ENCODE results near the gene CCR7. TPM values are rescaled to one million over a fixed set of nuclear protein-coding genes. Genes with fewer than 3 reads are reported as not detected.
"Not testable (repeated sequence)": the region's sequence is repeated elsewhere in the genome, so short reads cannot be mapped to it uniquely, and the experiment has no call there.

The CCR7 gene
- total RNA-seq, 2 donors from 2014 or later: 0.31 to 0.95 TPM

GRCh38 chr17:40598301-40598618 lies 33.0 kb upstream of the CCR7 start:
- DNase-seq: no peak
- ATAC-seq: no peak
- intact Hi-C loops (cut with DNase I, micrococcal nuclease): no loop called here

- intact Hi-C loops (cut with DNase I, micrococcal nuclease): no loop called here
- no peak for ATAC-seq
- DNase-seq: no peak
These were observed 32.5 kb upstream of the CCR7 start for GRCh38 chr17:40597556-40598300.

- ATAC-seq (no peak), DNase-seq (no peak)
- intact Hi-C loops (cut with DNase I, micrococcal nuclease): no loop called here
These were observed 31.9 kb upstream of the CCR7 start for GRCh38 chr17:40597156-40597555.

GRCh38 chr17:40596261-40596919 lies 31.1 kb upstream of the CCR7 start:
- ATAC-seq: no peak
- intact Hi-C loops (cut with DNase I, micrococcal nuclease): no loop called here

GRCh38 chr17:40590742-40591141 lies 25.5 kb upstream of the CCR7 start:
- intact Hi-C loops (cut with DNase I, micrococcal nuclease): no loop called here
- DNase-seq: no peak
- ATAC-seq: no peak

More at GRCh38 chr17:40596261-40596919, 31.1 kb upstream of the CCR7 start:
- no peak for DNase-seq

- intact Hi-C loops (cut with DNase I, micrococcal nuclease): no loop called here
- ATAC-seq: no peak
- DNase-seq: no peak
These were observed 23.3 kb upstream of the CCR7 start for GRCh38 chr17:40588552-40588951.

GRCh38 chr17:40586264-40586663 lies 21.0 kb upstream of the CCR7 start:
- ATAC-seq; DNase-seq; intact Hi-C loops (cut with DNase I, micrococcal nuclease): not testable (repeated sequence)

- intact Hi-C loops (cut with DNase I, micrococcal nuclease); DNase-seq; ATAC-seq: not testable (repeated sequence)
These were observed 19.7 kb upstream of the CCR7 start for GRCh38 chr17:40584950-40585349.

- ATAC-seq (no peak), DNase-seq (peak in 1 of 2 donors; percentile 57)
- intact Hi-C loops (cut with DNase I, micrococcal nuclease): no loop called here
These were observed 17.1 kb upstream of the CCR7 start for GRCh38 chr17:40582328-40582901.

- intact Hi-C loops (cut with DNase I, micrococcal nuclease): no loop called here
- DNase-seq (no peak), ATAC-seq (no peak)
These were observed 14.9 kb upstream of the CCR7 start for GRCh38 chr17:40580140-40580539.

- intact Hi-C loops (cut with DNase I, micrococcal nuclease): no loop called here
These were observed 14.2 kb upstream of the CCR7 start for GRCh38 chr17:40579471-40579870.

GRCh38 chr17:40577611-40578065 lies 12.4 kb upstream of the CCR7 start:
- ATAC-seq (no peak), DNase-seq (no peak)
- intact Hi-C loops (cut with DNase I, micrococcal nuclease): no loop called here

More at GRCh38 chr17:40579471-40579870, 14.2 kb upstream of the CCR7 start:
- ATAC-seq: no peak
- DNase-seq: no peak

GRCh38 chr17:40576113-40576740 lies 11.0 kb upstream of the CCR7 start:
- ATAC-seq: no peak
- no peak for DNase-seq
- intact Hi-C loops (cut with DNase I, micrococcal nuclease): no loop called here

GRCh38 chr17:40574292-40574691 lies 9.0 kb upstream of the CCR7 start:
- intact Hi-C loops (cut with DNase I, micrococcal nuclease): no loop called here
- DNase-seq (no peak), ATAC-seq (no peak)

GRCh38 chr17:40572245-40572993 lies 7.1 kb upstream of the CCR7 start:
- DNase-seq; intact Hi-C loops (cut with DNase I, micrococcal nuclease); ATAC-seq: not testable (repeated sequence)

GRCh38 chr17:40568074-40568836 lies 3.0 kb upstream of the CCR7 start:
- ATAC-seq: no peak
- intact Hi-C loops (cut with DNase I, micrococcal nuclease): no loop called here
- DNase-seq: no peak

GRCh38 chr17:40567377-40567776 lies 2.1 kb upstream of the CCR7 start:
- intact Hi-C loops (cut with DNase I, micrococcal nuclease): no loop called here
- ATAC-seq: no peak
- no peak for DNase-seq

GRCh38 chr17:40565769-40566409 lies 617 bp upstream of the CCR7 start:
- intact Hi-C loops (cut with DNase I, micrococcal nuclease): no loop called here
- ATAC-seq (no peak), DNase-seq (no peak)
